Loucy (cell line): Measurements from ENCODE around the gene THEM5.

Experiments used
- H2AFZ ChIP-seq: fragments of 200-600 bp; sonication (generic); 2 replicates; pipeline ENCODE4 v1.6.0; 2016; ENCODE audit warnings: antibody characterized with exemption, mild to moderate bottlenecking, low read length, moderate library complexity
- H3F3A ChIP-seq: fragments of 200-600 bp; 2 replicates; pipeline ENCODE4 v1.6.0; 2016; ENCODE audit warnings: antibody characterized with exemption, low read depth, mild to moderate bottlenecking
- H3K27me3 ChIP-seq: fragments of 200-600 bp; sonication (generic); 2 replicates; pipeline ENCODE4 v1.6.1; 2014; ENCODE audit warnings: low read length, mild to moderate bottlenecking; ENCODE audit not compliant: insufficient read depth, poor library complexity, severe bottlenecking
- H3K36me3 ChIP-seq: fragments of 200-600 bp; sonication (generic); 2 replicates; pipeline ENCODE4 v1.6.1; 2016; ENCODE audit warnings: low read length; ENCODE audit not compliant: insufficient read depth
- H3K4me1 ChIP-seq: fragments of 200-600 bp; sonication (generic); 2 replicates; pipeline ENCODE4 v1.5.1; 2014; ENCODE audit warnings: low read length, mild to moderate bottlenecking; ENCODE audit not compliant: insufficient read depth, poor library complexity, severe bottlenecking
- H3K4me2 ChIP-seq: fragments of 200-600 bp; sonication (generic); 2 replicates; pipeline ENCODE4 v1.6.0; 2014; ENCODE audit warnings: antibody characterized with exemption, low read length, low read depth, mild to moderate bottlenecking; ENCODE audit not compliant: poor library complexity, severe bottlenecking
- H3K4me3 ChIP-seq: fragments of 200-600 bp; sonication (generic); 2 replicates; pipeline ENCODE4 v1.5.1; 2014; ENCODE audit warnings: low read length, mild to moderate bottlenecking, mixed read lengths; ENCODE audit not compliant: poor library complexity, severe bottlenecking
- H3K79me2 ChIP-seq: fragments of 200-600 bp; sonication (generic); 2 replicates; pipeline ENCODE4 v1.6.1; 2014; ENCODE audit warnings: low read length; ENCODE audit not compliant: insufficient read depth
- H3K9ac ChIP-seq: fragments of 200-600 bp; sonication (generic); 2 replicates; pipeline ENCODE4 v1.6.0; 2014; ENCODE audit warnings: mild to moderate bottlenecking, low read depth, low read length, moderate library complexity; ENCODE audit not compliant: poor library complexity, severe bottlenecking
- H3K9me2 ChIP-seq: fragments of 200-600 bp; sonication (generic); replicated peaks from 2 replicates; pipeline ENCODE4 v1.6.1; 2016; ENCODE audit warnings: low read depth, low read length, mixed read lengths
- H3K9me3 ChIP-seq: fragments of 200-600 bp; sonication (generic); 2 replicates; pipeline ENCODE4 v1.6.1; 2014; ENCODE audit warnings: mild to moderate bottlenecking, antibody characterized with exemption, low read length, low read depth; ENCODE audit not compliant: insufficient read depth
- H4K20me1 ChIP-seq: fragments of 200-600 bp; sonication (generic); 2 replicates; pipeline ENCODE4 v1.6.0; 2014; ENCODE audit warnings: antibody characterized with exemption, low read length, mild to moderate bottlenecking; ENCODE audit not compliant: insufficient read depth, poor library complexity, severe bottlenecking
- EZH2phosphoT487 ChIP-seq: fragments of 200-600 bp; IDR thresholded peaks from 2 replicates; pipeline ENCODE4 v1.6.1; 2018; ENCODE audit warnings: antibody characterized with exemption, mild to moderate bottlenecking, moderate library complexity, borderline replicate concordance
- TF ChIP-seq, protein P1 (sequence below): fragments of 200-600 bp; sonication (generic); conservative IDR thresholded peaks from 2 replicates; pipeline ENCODE4 v1.5.1; 2014; ENCODE audit warnings: mild to moderate bottlenecking, antibody characterized with exemption, low read length

Gene THEM5

DNA sequence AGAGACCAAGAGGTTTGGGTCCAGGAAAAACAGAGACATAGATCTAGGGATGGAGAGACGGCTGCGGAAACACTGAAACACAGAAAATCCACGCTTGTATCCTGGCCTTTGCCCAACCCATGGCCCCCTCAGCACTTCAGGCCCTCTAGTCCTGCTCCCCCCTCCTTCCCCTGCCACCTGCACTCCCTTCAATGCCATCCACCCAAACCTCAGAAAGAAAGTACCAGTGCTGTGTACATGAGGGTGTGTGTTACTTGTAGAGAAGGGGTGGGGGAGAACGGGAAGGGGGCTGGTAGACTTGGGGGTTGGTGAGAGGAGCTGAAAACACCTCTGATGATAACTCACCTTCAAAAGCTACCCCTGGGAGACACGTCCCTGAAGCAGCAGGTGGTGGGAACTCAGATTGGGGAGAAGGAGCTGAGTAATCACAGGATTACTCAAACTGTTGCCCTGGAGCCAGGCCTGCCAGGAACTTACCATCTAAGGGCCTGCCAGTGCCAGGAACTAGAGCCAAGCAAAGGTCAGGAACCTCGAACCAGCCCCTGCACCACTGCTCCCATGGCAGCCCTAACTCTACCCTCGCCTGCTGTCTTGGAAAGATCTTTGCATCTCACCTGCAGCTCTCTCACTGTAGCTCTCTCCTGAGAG lies 33.4 kb downstream of the THEM5 start:
- Histone ChIP-seq H3K4me2 (peak overlapping the region; percentile 61), H3K36me3 (no peaks in the 10 kb centered on the region), H4K20me1 (no peaks in the 10 kb centered on the region), H3K9me3 (no peaks in the 10 kb centered on the region), H3F3A (no peaks in the 10 kb centered on the region), H3K9ac (no peak overlapping the region), H2AFZ (no peak overlapping the region), H3K79me2 (no peaks in the 10 kb centered on the region), H3K4me1 (peaks cover 55% of the 10 kb centered on the region), H3K9me2 (no peaks in the 10 kb centered on the region), H3K27me3 (no peaks in the 10 kb centered on the region), H3K4me3 (no peak overlapping the region)
- no peak for TF ChIP-seq EZH2phosphoT487
- TF ChIP-seq, protein P1, sequence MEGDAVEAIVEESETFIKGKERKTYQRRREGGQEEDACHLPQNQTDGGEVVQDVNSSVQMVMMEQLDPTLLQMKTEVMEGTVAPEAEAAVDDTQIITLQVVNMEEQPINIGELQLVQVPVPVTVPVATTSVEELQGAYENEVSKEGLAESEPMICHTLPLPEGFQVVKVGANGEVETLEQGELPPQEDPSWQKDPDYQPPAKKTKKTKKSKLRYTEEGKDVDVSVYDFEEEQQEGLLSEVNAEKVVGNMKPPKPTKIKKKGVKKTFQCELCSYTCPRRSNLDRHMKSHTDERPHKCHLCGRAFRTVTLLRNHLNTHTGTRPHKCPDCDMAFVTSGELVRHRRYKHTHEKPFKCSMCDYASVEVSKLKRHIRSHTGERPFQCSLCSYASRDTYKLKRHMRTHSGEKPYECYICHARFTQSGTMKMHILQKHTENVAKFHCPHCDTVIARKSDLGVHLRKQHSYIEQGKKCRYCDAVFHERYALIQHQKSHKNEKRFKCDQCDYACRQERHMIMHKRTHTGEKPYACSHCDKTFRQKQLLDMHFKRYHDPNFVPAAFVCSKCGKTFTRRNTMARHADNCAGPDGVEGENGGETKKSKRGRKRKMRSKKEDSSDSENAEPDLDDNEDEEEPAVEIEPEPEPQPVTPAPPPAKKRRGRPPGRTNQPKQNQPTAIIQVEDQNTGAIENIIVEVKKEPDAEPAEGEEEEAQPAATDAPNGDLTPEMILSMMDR, result no peak

DNA sequence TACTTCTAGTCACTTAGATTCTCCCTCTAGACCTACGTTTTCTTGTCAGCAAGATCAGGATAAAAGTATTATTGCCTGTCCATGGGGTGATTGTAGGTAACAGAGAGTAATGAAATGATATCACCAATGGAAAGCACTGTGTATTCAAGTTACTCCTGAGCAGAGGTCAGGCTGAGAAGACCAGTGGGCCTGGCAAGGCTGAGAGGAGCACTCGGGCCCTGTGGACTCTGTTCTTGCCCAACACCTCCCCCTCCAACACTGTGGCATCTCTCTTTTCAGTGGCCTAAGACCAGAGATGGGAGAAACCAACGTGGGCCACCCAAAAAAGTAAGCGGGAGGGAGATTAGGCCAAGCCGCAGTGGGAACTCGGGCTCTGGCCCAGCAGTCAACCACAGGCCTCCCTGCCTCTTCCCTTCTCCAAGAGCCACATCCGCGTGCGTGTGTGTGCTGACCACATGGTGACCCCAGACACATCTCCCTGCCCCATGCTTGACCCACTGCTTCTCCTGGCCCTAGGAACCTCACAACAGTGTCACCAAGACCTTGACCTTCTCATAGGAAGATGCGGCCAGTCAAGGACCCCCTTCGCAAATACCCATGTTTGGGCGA lies 34.2 kb downstream of the THEM5 start:
- no peak overlapping the region for H3K4me3 ChIP-seq
- no peak overlapping the region for H3K4me2 ChIP-seq
- no peak overlapping the region for H2AFZ ChIP-seq
- no peaks in the 10 kb centered on the region for H4K20me1 ChIP-seq
- no peak overlapping the region for H3K9ac ChIP-seq
- H3F3A ChIP-seq, result no peaks in the 10 kb centered on the region
- H3K27me3 ChIP-seq, result no peaks in the 10 kb centered on the region
- no peaks in the 10 kb centered on the region for H3K36me3 ChIP-seq
- H3K79me2 ChIP-seq, result no peaks in the 10 kb centered on the region
- no peaks in the 10 kb centered on the region for H3K9me3 ChIP-seq
- H3K4me1 ChIP-seq, result peaks cover 52% of the 10 kb centered on the region
- TF ChIP-seq, protein P1, result no peak
- no peak for TF ChIP-seq EZH2phosphoT487
- H3K9me2 ChIP-seq, result no peaks in the 10 kb centered on the region

DNA sequence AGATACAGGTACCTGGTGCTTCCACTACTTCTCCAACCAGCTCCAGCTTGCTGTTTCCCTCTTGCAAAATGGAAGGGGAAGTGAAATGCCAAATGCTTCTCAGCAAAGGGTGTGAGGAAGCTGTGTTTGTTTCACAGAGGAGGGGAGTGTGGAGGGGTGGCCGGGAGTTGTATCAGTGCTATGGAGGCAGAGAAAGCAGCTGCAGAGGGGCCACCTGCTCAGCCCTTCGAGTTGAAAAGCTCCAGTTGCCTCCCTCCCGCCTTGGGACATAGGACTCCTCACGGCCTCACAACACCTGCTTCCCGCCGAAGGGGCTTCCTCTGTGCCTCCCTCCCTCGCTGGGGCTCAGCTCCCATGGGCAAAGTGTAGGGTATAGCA lies 36.2 kb downstream of the THEM5 start:
- Histone ChIP-seq H3K4me2 (no peak overlapping the region), H3K4me3 (no peak overlapping the region)
- TF ChIP-seq, protein P1, result no peak
- TF ChIP-seq EZH2phosphoT487, result no peak

More for the DNA sequence above, 36.2 kb downstream of the THEM5 start:
- H3K27me3 ChIP-seq, result no peaks in the 10 kb centered on the region
- no peaks in the 10 kb centered on the region for H3K9me3 ChIP-seq
- H3K9me2 ChIP-seq, result no peaks in the 10 kb centered on the region
- H2AFZ ChIP-seq, result no peak overlapping the region
- peaks cover 50% of the 10 kb centered on the region for H3K4me1 ChIP-seq
- no peak overlapping the region for H3K9ac ChIP-seq
- no peaks in the 10 kb centered on the region for H3F3A ChIP-seq
- no peaks in the 10 kb centered on the region for H3K36me3 ChIP-seq
- no peaks in the 10 kb centered on the region for H3K79me2 ChIP-seq
- no peaks in the 10 kb centered on the region for H4K20me1 ChIP-seq
